H1 (cell line): ENCODE data around the gene APP. TPM values are rescaled to one million over a fixed set of nuclear protein-coding genes. Genes with fewer than 3 reads are reported as not detected.

ENCODE experiments used
- BCL11A ChIP-seq, 2 experiments: IDR thresholded peaks; one replicate each; pipeline ENCODE4 v1.6.1; 2011; ENCODE audit warnings: low read depth in 2 of 2, low read length in 2 of 2, mild to moderate bottlenecking in 2 of 2
- CHD7 ChIP-seq: fragments of 300-600 bp; sonication (generic); IDR thresholded peaks from 2 replicates; pipeline ENCODE4 v1.7.1; 2012; ENCODE audit warnings: low read length, moderate library complexity, mild to moderate bottlenecking, inconsistent platforms; ENCODE audit not compliant: insufficient replicate concordance
- GABPA ChIP-seq: IDR thresholded peaks from 2 replicates; pipeline ENCODE4 v1.6.1; 2011; ENCODE audit warnings: mild to moderate bottlenecking, low read length, moderate library complexity, borderline replicate concordance; ENCODE audit not compliant: insufficient read depth
- KDM5A ChIP-seq: fragments of 200-600 bp; IDR thresholded peaks from 2 replicates; pipeline ENCODE4 v1.7.1; 2012; ENCODE audit warnings: mild to moderate bottlenecking, low read length, inconsistent platforms, mixed read lengths
- MAFK ChIP-seq: IDR thresholded peaks from 2 replicates; pipeline ENCODE4 v1.6.1; 2012; ENCODE audit warnings: low read depth, mild to moderate bottlenecking, improper control_type of control experiment, low read length
- SP2 ChIP-seq: IDR thresholded peaks from 2 replicates; pipeline ENCODE4 v1.6.1; 2012; ENCODE audit warnings: mild to moderate bottlenecking, low read length, inconsistent platforms
- SRF ChIP-seq: IDR thresholded peaks from 2 replicates; pipeline ENCODE4 v1.6.1; 2011; ENCODE audit warnings: mild to moderate bottlenecking, low read depth, low read length, moderate library complexity
- polyA plus RNA-seq, 7 experiments: library from polyadenylated mRNA; depleted of rRNA in 3 of 7; stranded (reverse) in 5 of 7; unstranded in 2 of 7; fragments of >200 nt in 5 of 7; fragments of 200-250 nt in 2 of 7; gene quantifications; 1 replicate in 5 of 7; 2 replicates in 1 of 7; 4 replicates in 1 of 7; pipeline versions ENCODE4 v1.2.1 to v1.2.3, GENCODE V29; 2011 to 2013; ENCODE audit warnings: missing spikeins in 2 of 7, mixed read lengths in 2 of 7
- total RNA-seq: library from RNA; stranded (reverse); fragmentation: NEBNext Ultra II Directional; extraction: Animal tissue kit (Norgen Biotek cat#: 25700); gene quantifications from 2 replicates; pipeline ENCODE4 v1.2.1, GENCODE V29; 2021

APP gene
- total and polyA plus RNA-seq, 2 of the 8 experiments (the other 6 are each of a cell fraction or from before 2014, with no cell fraction given): 375 to 551 TPM

- TF ChIP-seq CHD7: no peak
- no peak for TF ChIP-seq KDM5A
- no peak for TF ChIP-seq MAFK
- TF ChIP-seq GABPA: no peak
- no peak for TF ChIP-seq BCL11A (IDR thresholded peaks at IDR 0.05; ENCODE audit: low read depth in 2 of 2, low read length in 2 of 2)
- TF ChIP-seq SP2: no peak
- no peak for TF ChIP-seq SRF
Measured at GRCh38 chr21:26185021-26185420, 14.5 kb upstream of the APP start (continued).
